Tibial nerve (tissue), 4 donors: ENCODE data around the gene SRP72. TPM values are rescaled to one million over a fixed set of nuclear protein-coding genes. Genes with fewer than 3 reads are reported as not detected.

ENCODE experiments used
- DNase-seq, 2 donors: peaks; one replicate each; pipeline ENCODE4 v3.0.0-alpha.2; 2019; ENCODE audit warnings: low spot score in 2 of 2
- H3K27ac ChIP-seq, 4 donors: fragments of 200-600 bp; sonication (generic) in 3 of 4; one replicate each; pipeline ENCODE4 v1.5.1; 2017 to 2019; ENCODE audit warnings: mild to moderate bottlenecking in 1 of 4
- H3K27me3 ChIP-seq, 2 donors: fragments of 200-600 bp; sonication (generic) in 1 of 2; one replicate each; pipeline versions ENCODE4 v1.5.1 to v1.6.0; 2017 to 2019
- H3K36me3 ChIP-seq, 3 donors: fragments of 200-600 bp; sonication (generic); one replicate each; pipeline ENCODE4 v1.5.1; 2018 to 2019
- H3K4me1 ChIP-seq, 4 donors: fragments of 200-600 bp; sonication (generic) in 3 of 4; one replicate each; pipeline ENCODE4 v1.5.1; 2017 to 2019
- H3K4me3 ChIP-seq, 4 donors: fragments of 200-600 bp; sonication (generic) in 3 of 4; one replicate each; pipeline ENCODE4 v1.5.1; 2017 to 2019; ENCODE audit warnings: mild to moderate bottlenecking in 1 of 4, moderate library complexity in 1 of 4
- H3K9me3 ChIP-seq, 4 donors: fragments of 200-600 bp; sonication (generic) in 3 of 4; one replicate each; pipeline ENCODE4 v1.5.1; 2017 to 2019
- EP300 ChIP-seq, 2 donors: sonication (generic); formaldehyde crosslinking; IDR thresholded peaks; one replicate each; pipeline ENCODE4 v1.6.1; 2017; ENCODE audit warnings: antibody characterized with exemption in 2 of 2, mild to moderate bottlenecking in 1 of 2
- POLR2A ChIP-seq, 2 donors: fragments of 450-650 bp; IDR thresholded peaks; one replicate each; pipeline ENCODE4 v1.6.1; 2017; ENCODE audit warnings: antibody characterized with exemption in 2 of 2, mild to moderate bottlenecking in 2 of 2, moderate library complexity in 2 of 2
- WGBS, 2 donors: methylation state at CpG; one replicate each; pipeline ENCODE4 v1.1.5; 2018; 5-methylcytosine and 5-hydroxymethylcytosine counted together
- total RNA-seq, 4 donors: library from RNA; depleted of rRNA; stranded (reverse); fragments of >200 nt; gene quantifications; one replicate each; pipeline ENCODE4 v1.1.0, GENCODE V29; 2016
- TF ChIP-seq, protein P1 (sequence below), 5 experiments: fragments of 200-600 bp in 3 of 5; fragments of 450-650 bp in 2 of 5; sonication (generic) in 3 of 5; IDR thresholded peaks; one replicate each; pipeline ENCODE4 v1.5.1; 2016 to 2019; ENCODE audit warnings: antibody characterized with exemption in 5 of 5, mild to moderate bottlenecking in 3 of 5, moderate library complexity in 2 of 5

SRP72 gene, protein sequence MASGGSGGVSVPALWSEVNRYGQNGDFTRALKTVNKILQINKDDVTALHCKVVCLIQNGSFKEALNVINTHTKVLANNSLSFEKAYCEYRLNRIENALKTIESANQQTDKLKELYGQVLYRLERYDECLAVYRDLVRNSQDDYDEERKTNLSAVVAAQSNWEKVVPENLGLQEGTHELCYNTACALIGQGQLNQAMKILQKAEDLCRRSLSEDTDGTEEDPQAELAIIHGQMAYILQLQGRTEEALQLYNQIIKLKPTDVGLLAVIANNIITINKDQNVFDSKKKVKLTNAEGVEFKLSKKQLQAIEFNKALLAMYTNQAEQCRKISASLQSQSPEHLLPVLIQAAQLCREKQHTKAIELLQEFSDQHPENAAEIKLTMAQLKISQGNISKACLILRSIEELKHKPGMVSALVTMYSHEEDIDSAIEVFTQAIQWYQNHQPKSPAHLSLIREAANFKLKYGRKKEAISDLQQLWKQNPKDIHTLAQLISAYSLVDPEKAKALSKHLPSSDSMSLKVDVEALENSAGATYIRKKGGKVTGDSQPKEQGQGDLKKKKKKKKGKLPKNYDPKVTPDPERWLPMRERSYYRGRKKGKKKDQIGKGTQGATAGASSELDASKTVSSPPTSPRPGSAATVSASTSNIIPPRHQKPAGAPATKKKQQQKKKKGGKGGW
- 10 to 100 TPM; 37.7 to 66.6 (median 60.0) TPM for total RNA-seq

DNA sequence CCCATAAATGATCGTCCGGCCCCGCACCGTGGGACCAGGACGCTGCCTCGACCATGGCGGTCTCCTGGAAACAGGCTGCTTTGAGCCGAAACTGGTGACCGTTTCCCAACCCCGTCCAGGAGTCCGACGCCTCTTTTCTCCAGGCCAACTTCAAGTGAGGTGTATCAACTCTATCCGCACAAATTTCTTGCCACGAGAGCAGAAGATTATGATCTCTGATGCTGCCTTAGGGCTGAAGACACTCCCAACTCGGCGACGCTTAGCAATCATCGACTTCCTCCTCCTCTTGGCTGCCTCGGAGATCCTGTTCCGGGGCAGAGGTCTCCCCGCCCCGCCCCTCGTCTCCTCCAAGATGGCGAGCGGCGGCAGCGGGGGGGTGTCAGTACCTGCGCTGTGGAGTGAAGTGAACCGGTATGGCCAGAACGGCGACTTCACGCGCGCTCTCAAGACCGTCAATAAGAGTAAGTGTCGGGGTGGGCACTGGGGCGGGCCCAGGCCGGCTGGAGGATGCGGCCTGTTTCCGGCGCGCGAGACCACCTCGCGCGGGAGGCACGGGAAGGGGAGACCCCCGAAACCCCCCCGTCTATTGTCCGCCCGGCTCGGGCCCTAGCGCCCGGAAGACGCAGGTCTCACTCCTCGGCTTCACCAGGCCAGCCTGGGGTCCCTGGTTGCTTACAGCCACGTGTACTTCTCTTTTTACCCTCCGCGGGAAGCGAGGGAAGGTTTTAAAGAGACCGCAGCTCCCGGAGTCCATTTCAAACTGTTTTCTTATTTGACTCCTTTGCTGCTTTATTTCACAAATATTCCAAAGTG, at the start of gene SRP72:
SRP72 (plus strand) TSS at position 334 of the 813 bp plus-strand sequence; CDS start at position 353, 19 bp downstream.
- Histone ChIP-seq H3K27ac (peak within 1 kb of the TSS; percentile 71 to 95 (median 90)), H3K4me3 (peak within 1 kb of the TSS; percentile 95 to 100 (median 99)), H3K4me1 (peaks cover 0 to 42% (median 24%) of the 10 kb centered on the region in 4 donors), H3K36me3 (peaks cover 0 to 35% (median 4%) of the 10 kb centered on the region in 3 donors), H3K27me3 (no peaks in the 10 kb centered on the region), H3K9me3 (no peaks in the 10 kb centered on the region)
- TF ChIP-seq, protein P1, sequence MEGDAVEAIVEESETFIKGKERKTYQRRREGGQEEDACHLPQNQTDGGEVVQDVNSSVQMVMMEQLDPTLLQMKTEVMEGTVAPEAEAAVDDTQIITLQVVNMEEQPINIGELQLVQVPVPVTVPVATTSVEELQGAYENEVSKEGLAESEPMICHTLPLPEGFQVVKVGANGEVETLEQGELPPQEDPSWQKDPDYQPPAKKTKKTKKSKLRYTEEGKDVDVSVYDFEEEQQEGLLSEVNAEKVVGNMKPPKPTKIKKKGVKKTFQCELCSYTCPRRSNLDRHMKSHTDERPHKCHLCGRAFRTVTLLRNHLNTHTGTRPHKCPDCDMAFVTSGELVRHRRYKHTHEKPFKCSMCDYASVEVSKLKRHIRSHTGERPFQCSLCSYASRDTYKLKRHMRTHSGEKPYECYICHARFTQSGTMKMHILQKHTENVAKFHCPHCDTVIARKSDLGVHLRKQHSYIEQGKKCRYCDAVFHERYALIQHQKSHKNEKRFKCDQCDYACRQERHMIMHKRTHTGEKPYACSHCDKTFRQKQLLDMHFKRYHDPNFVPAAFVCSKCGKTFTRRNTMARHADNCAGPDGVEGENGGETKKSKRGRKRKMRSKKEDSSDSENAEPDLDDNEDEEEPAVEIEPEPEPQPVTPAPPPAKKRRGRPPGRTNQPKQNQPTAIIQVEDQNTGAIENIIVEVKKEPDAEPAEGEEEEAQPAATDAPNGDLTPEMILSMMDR (IDR thresholded peaks at IDR 0.05), result no peak
- TF ChIP-seq EP300 (IDR thresholded peaks at IDR 0.05), result peak in 1 of 2 donors; percentile 92
- TF ChIP-seq POLR2A (IDR thresholded peaks at IDR 0.05), result peak; percentile 44 to 63
- 1% methylated on average over 42 to 51 of the region's 62 CpGs for WGBS, 2 donors
- peak; percentile 76 to 84 for DNase-seq

DNA sequence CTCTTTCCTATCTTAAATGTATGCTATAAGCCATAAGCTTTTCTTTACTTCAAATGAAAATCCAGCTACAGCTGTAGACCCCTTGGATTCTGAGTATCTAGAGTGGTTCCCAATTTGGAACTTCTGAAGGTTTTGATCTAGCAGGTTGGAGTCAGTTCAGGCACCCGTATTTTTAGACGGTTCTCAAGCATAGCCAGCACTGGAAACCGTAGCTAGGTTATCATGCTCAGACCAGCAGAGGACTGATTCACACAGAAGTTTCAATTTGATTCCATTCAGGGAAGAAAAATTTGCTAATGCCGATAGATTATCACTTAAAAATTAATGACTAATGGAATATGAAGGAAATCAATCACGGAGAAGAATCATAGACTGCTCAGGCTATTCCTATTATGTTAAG, 43.2 kb upstream of the SRP72 start:
- Histone ChIP-seq H3K4me3 (no peak overlapping the region), H3K4me1 (no peaks in the 10 kb centered on the region), H3K9me3 (no peaks in the 10 kb centered on the region), H3K27me3 (no peaks in the 10 kb centered on the region), H3K36me3 (no peaks in the 10 kb centered on the region), H3K27ac (no peak overlapping the region)
- DNase-seq, result no peak
- TF ChIP-seq, protein P1 (IDR thresholded peaks at IDR 0.05), result no peak
- TF ChIP-seq EP300 (IDR thresholded peaks at IDR 0.05) (no peak), POLR2A (IDR thresholded peaks at IDR 0.05) (no peak)
- WGBS, 2 donors, result 91 to 92% methylated on average over 5 of the region's 5 CpGs

DNA sequence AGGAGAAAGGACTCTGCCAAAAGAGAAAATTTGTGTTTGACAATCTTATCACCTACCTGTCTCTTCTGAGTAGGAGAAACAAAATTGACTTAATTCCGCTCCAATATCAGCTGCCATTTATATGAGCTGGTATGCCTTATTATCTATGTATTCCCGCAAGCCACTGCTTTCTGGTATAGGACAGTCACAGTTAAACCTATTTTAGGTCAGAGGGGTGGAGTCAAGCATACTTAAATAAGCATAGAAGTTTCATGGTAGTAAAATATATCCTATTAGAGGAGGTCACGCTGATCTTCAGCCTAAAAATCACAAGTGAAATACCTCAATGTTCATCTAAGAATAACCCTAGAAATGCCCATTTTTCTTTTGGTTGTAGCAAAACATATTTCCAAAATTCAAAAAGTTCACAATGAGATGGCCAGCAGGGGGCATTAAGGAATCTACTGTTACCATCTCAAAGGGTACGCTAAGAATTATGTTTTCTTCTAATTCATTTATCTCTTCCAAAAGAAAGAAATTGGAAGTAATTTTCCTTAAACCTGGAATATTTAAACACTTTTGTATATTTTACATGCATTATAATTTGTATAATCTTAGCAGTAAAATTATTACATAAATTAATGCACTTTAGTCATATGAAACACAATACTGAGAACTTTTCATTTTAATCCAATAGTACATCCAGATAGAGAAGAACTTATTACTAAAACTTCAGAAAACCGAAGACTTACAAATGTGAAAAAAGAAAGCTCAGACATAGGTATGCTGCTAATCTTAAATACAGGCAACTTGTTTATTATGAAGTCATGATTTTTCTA, 42.5 kb upstream of the SRP72 start:
- H3K27me3 ChIP-seq, result no peaks in the 10 kb centered on the region
- TF ChIP-seq POLR2A (IDR thresholded peaks at IDR 0.05), result no peak
- no peak for TF ChIP-seq EP300 (IDR thresholded peaks at IDR 0.05)
- TF ChIP-seq, protein P1 (IDR thresholded peaks at IDR 0.05), result peak; percentile 38 to 68 (median 49)
- WGBS, 2 donors, result 64% methylated on average over 5 of the region's 5 CpGs

DNA sequence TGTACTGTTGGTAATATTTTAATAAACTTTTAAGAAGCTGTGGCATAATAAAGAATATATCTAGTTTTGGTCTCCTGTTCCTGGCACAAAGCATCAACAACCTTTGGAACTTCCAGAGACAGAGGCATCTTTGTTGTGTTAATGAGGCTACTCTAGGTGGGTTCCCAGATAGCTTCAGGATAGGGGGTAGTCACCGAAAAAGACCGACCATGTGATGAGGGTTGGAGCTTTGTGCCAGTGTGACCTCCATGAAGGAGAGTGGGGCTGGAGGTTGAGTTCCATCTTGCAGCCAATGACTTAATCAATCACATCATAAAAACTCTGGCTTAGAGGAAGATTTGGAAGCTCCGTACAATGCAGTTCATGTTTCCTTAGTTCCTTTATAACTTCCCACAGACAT, 41.9 kb upstream of the SRP72 start:
- 75 to 91% methylated on average over 3 of the region's 3 CpGs for WGBS, 2 donors
- Histone ChIP-seq H3K4me3 (no peak overlapping the region), H3K27me3 (no peaks in the 10 kb centered on the region), H3K27ac (no peak overlapping the region), H3K36me3 (no peaks in the 10 kb centered on the region), H3K4me1 (no peaks in the 10 kb centered on the region), H3K9me3 (no peaks in the 10 kb centered on the region)
- no peak for DNase-seq
- TF ChIP-seq EP300 (IDR thresholded peaks at IDR 0.05), result no peak
- no peak for TF ChIP-seq POLR2A (IDR thresholded peaks at IDR 0.05)

More for the DNA sequence above, 42.5 kb upstream of the SRP72 start:
- Histone ChIP-seq H3K4me1 (no peaks in the 10 kb centered on the region), H3K36me3 (no peaks in the 10 kb centered on the region), H3K4me3 (no peak overlapping the region), H3K27ac (no peak overlapping the region), H3K9me3 (no peaks in the 10 kb centered on the region)
- peak in 1 of 2 donors; percentile 74 for DNase-seq

DNA sequence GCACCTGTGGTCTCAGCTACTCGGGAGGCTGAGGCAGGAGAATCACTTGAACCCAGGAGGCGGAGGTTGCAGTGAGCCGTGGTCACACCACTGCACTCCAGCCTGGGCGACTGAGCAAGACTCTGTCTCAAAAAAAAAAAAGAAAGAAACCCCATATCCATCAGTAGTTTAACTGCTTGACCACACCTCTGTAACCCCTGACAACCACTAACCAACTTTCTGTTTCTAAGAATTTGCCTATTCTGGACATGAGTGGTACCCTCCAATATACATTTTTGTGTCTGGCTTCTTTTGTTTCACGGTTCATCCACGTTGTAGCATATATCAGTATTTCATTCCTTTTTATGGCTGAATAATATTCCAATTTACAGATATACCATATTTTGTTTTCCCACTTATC, 41.1 kb upstream of the SRP72 start:
- H3K36me3 ChIP-seq, result no peaks in the 10 kb centered on the region
- TF ChIP-seq EP300 (IDR thresholded peaks at IDR 0.05) (no peak), POLR2A (IDR thresholded peaks at IDR 0.05) (no peak)
- TF ChIP-seq, protein P1 (IDR thresholded peaks at IDR 0.05), result no peak

More for the DNA sequence above, 41.1 kb upstream of the SRP72 start:
- no peaks in the 10 kb centered on the region for H3K27me3 ChIP-seq
- no peak overlapping the region for H3K4me3 ChIP-seq
- 93 to 96% methylated on average over 6 of the region's 6 CpGs for whole genome bisulfite sequencing, 2 donors
- H3K9me3 ChIP-seq, result no peaks in the 10 kb centered on the region
- no peak overlapping the region for H3K27ac ChIP-seq
- no peaks in the 10 kb centered on the region for H3K4me1 ChIP-seq
- no peak for DNase-seq
